Measurements from ENCODE around the gene POLR1A. TPM values are rescaled to one million over a fixed set of nuclear protein-coding genes. Genes with fewer than 3 reads are reported as not detected.

Gene POLR1A
- total RNA-seq, 1 experiment from 2014 or later: 62.6 TPM

DNA sequence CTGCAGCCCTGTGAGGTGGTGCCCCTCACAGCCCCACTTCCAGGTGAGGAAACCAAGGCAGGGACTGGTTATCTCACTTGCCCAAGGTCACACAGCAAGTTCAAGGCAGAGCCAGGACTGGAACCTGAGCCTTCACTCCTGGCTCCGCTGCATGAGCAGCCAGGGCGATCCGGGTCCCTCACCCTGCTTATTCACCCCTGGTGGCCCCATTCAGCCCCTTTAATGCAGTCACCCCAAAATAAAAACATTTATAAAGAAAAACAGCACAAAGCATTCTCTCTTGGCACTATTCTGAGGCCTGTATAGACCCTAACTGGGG is 57.3 kb downstream of the POLR1A start:
- TF ChIP-seq TCF7L2 (IDR thresholded peaks at IDR 0.05; ENCODE audit: low read depth, low read length): no peak
- TF ChIP-seq POLR2AphosphoS5 (IDR thresholded peaks at IDR 0.05; ENCODE audit: low read depth, low read length): no peak
- no peak for TF ChIP-seq CTCF (IDR thresholded peaks at IDR 0.05)
- TF ChIP-seq SIN3A (IDR thresholded peaks at IDR 0.05; ENCODE audit: borderline replicate concordance, insufficient read depth, low read depth, low read length): no peak
- no peak for TF ChIP-seq REST (IDR thresholded peaks at IDR 0.05; ENCODE audit: insufficient read depth in 1 of 2, low read depth in 2 of 2, low read length in 1 of 2)

GRCh38 chr2:86047575-86048382 is 57.9 kb downstream of the POLR1A start:
- H3K27me3 ChIP-seq (ENCODE audit: control insufficient read depth, insufficient read depth, low read length): no peaks in the 10 kb centered on the region
- intact Hi-C loops (cut with micrococcal nuclease; ENCODE audit: unreplicated experiment) (no loop called here), in situ Hi-C loops (cut with HindIII; ENCODE audit: low pct_unique_long_range_greater_than_20kb, low sequenced_read_pairs) (no loop called here)
- H3K27ac ChIP-seq (ENCODE audit: low read length): no peak overlapping the region
- no peaks in the 10 kb centered on the region for H3K4me1 ChIP-seq (ENCODE audit: control insufficient read depth, insufficient read depth, low read length)
- H3K9me3 ChIP-seq (ENCODE audit: control insufficient read depth, insufficient read depth, low read depth, low read length): no peaks in the 10 kb centered on the region
- ATAC-seq (no peak), DNase-seq (ENCODE audit: low read depth, low spot score) (no peak)
- peaks cover 30% of the 10 kb centered on the region for H3K36me3 ChIP-seq (ENCODE audit: control insufficient read depth, insufficient read depth, low read length)
- BruUV-seq (replicated peaks): no TSS peak
- no peak overlapping the region for H3K4me3 ChIP-seq (ENCODE audit: low read depth in 2 of 2, low read length in 2 of 2)
- ChIA-PET POLR2A (no interaction called here), CTCF (no interaction called here)
- no peak for TF ChIP-seq SIN3A (IDR thresholded peaks at IDR 0.05; ENCODE audit: borderline replicate concordance, insufficient read depth, low read depth, low read length)
- no peak for TF ChIP-seq POLR2AphosphoS5 (IDR thresholded peaks at IDR 0.05; ENCODE audit: low read depth, low read length)
- TF ChIP-seq CTCF (IDR thresholded peaks at IDR 0.05): no peak
- TF ChIP-seq REST (IDR thresholded peaks at IDR 0.05; ENCODE audit: insufficient read depth in 1 of 2, low read depth in 2 of 2, low read length in 1 of 2): no peak
- TF ChIP-seq TCF7L2 (IDR thresholded peaks at IDR 0.05; ENCODE audit: low read depth, low read length): no peak

More for the DNA sequence above, 57.3 kb downstream of the POLR1A start:
- no TSS peak for BruUV-seq (replicated peaks)
- Histone ChIP-seq H3K4me1 (ENCODE audit: control insufficient read depth, insufficient read depth, low read length) (no peaks in the 10 kb centered on the region), H3K27me3 (ENCODE audit: control insufficient read depth, insufficient read depth, low read length) (no peaks in the 10 kb centered on the region), H3K4me3 (ENCODE audit: low read depth in 2 of 2, low read length in 2 of 2) (no peak overlapping the region), H3K27ac (ENCODE audit: low read length) (no peak overlapping the region), H3K9me3 (ENCODE audit: control insufficient read depth, insufficient read depth, low read depth, low read length) (no peaks in the 10 kb centered on the region), H3K36me3 (ENCODE audit: control insufficient read depth, insufficient read depth, low read length) (peaks cover 30% of the 10 kb centered on the region)
- DNase-seq (ENCODE audit: low read depth, low spot score): no peak
- ChIA-PET POLR2A (no interaction called here), CTCF (no interaction called here)
- no peak for ATAC-seq
- intact Hi-C loops (cut with micrococcal nuclease; ENCODE audit: unreplicated experiment) (no loop called here), in situ Hi-C loops (cut with HindIII; ENCODE audit: low pct_unique_long_range_greater_than_20kb, low sequenced_read_pairs) (no loop called here)

Measured in Panc1 (cell line).